CD4-positive, alpha-beta T cell (primary cell): Measurements from ENCODE around the gene CR2. TPM values are rescaled to one million over a fixed set of nuclear protein-coding genes. Genes with fewer than 3 reads are reported as not detected.

Experiments
- ATAC-seq: fragments of 200-7000 bp; cut with Tn5 transposase; one replicate; pipeline ENCODE4 v1.10.0; 2022; ENCODE audit warnings: mild to moderate bottlenecking; ENCODE audit not compliant: poor library complexity
- CTCF ChIA-PET: fragments of 350-600 bp; sonication (Branson Sonifier 250); formaldehyde crosslinking; loops from one replicate; lab custom pipeline; 2021; ENCODE audit warnings: antibody characterized with exemption, inconsistent platforms; lab: Charles Lee
- POLR2A ChIA-PET: fragments of 350-600 bp; sonication (Branson Sonifier 250); formaldehyde crosslinking; loops from one replicate; lab custom pipeline; 2021; ENCODE audit warnings: antibody characterized with exemption, inconsistent platforms; lab: Charles Lee
- DNase-seq, 14 experiments: peaks; one replicate each; pipeline ENCODE4 v3.0.0-alpha.2; 2013 to 2020; ENCODE audit warnings: mixed read lengths in 2 of 14
- H3K27ac ChIP-seq, 2 donors: one replicate each; pipeline versions ENCODE4 v1.5.1 to v1.7.0; 2013; ENCODE audit warnings: low read length in 2 of 2, low read depth in 1 of 2, mild to moderate bottlenecking in 1 of 2
- H3K27me3 ChIP-seq, 2 experiments: 1 replicate in 1 of 2; 2 replicates in 1 of 2; pipeline versions ENCODE4 v1.6.1 to v1.7.0; 2013; ENCODE audit warnings: low read length in 2 of 2, control low read depth in 1 of 2, mild to moderate bottlenecking in 1 of 2, moderate library complexity in 1 of 2; ENCODE audit not compliant: insufficient read depth in 2 of 2, control insufficient read depth in 1 of 2
- H3K36me3 ChIP-seq: one replicate; pipeline ENCODE4 v1.6.1; 2013; ENCODE audit warnings: low read length, control low read depth; ENCODE audit not compliant: insufficient read depth
- H3K4me1 ChIP-seq: one replicate; pipeline ENCODE4 v1.6.1; 2013; ENCODE audit warnings: low read length, control low read depth; ENCODE audit not compliant: insufficient read depth
- H3K4me3 ChIP-seq: one replicate; pipeline ENCODE4 v1.5.1; 2013; ENCODE audit warnings: mild to moderate bottlenecking, low read length, moderate library complexity
- H3K9me3 ChIP-seq, 2 experiments: 1 replicate in 1 of 2; 2 replicates in 1 of 2; pipeline versions ENCODE4 v1.6.1 to v1.7.0; 2013; ENCODE audit warnings: low read length in 2 of 2, mild to moderate bottlenecking in 2 of 2, control low read depth in 1 of 2, moderate library complexity in 1 of 2; ENCODE audit not compliant: control insufficient read depth in 1 of 2, insufficient read depth in 1 of 2
- H3K27ac Mint-ChIP-seq: one replicate; pipeline ENCODE4 v1.8.0; 2020; ENCODE audit warnings: mixed read lengths
- H3K27me3 Mint-ChIP-seq: one replicate; pipeline ENCODE4 v1.8.0; 2021; ENCODE audit warnings: mixed read lengths
- H3K36me3 Mint-ChIP-seq: one replicate; pipeline ENCODE4 v1.8.0; 2021; ENCODE audit warnings: low read depth, mixed read lengths
- H3K4me1 Mint-ChIP-seq: one replicate; pipeline ENCODE4 v1.8.0; 2021; ENCODE audit warnings: low read depth, mixed read lengths
- H3K4me3 Mint-ChIP-seq: one replicate; pipeline ENCODE4 v1.8.0; 2020; ENCODE audit warnings: mild to moderate bottlenecking, mixed read lengths
- H3K9me3 Mint-ChIP-seq: one replicate; pipeline ENCODE4 v1.8.0; 2020; ENCODE audit warnings: mixed read lengths
- CTCF ChIP-seq: fragments of 200-600 bp; IDR thresholded peaks from one replicate; pipeline ENCODE4 v1.8.0; 2022; ENCODE audit warnings: antibody characterized with exemption, mild to moderate bottlenecking
- intact Hi-C, 2 experiments: fragments of 100-400 bp; cut with DNase I in 1 of 2; cut with micrococcal nuclease in 1 of 2; formaldehyde crosslinking; loops; one replicate each; pipeline versions ENCODE4 v1.15.1 to v1.9.0; 2023 to 2025; cut with DNase I, micrococcal nuclease
- polyA plus RNA-seq, 2 donors: library from polyadenylated mRNA; unstranded; fragments of 120-200 nt; gene quantifications; one replicate each; pipeline ENCODE4 v1.2.1, GENCODE V29; 2013
- total RNA-seq, 174 experiments: library from RNA in 2 of 174; stranded (reverse) in 2 of 174; gene quantifications; one replicate each; pipeline ENCODE4 v1.2.3 and lab custom pipeline; 2021 to 2026

CR2 gene
- total RNA-seq (1 to 10 TPM; 1.2 TPM), total RNA-seq (lab: John Stamatoyannopoulos, UW) (0.09 to 8.6 (median 2.3) reads per million in 172 experiments)
- polyA plus RNA-seq (2013, experiment 1 of 2), result 2.1 TPM
- polyA plus RNA-seq (2013, experiment 2 of 2), result 3.8 TPM

DNA sequence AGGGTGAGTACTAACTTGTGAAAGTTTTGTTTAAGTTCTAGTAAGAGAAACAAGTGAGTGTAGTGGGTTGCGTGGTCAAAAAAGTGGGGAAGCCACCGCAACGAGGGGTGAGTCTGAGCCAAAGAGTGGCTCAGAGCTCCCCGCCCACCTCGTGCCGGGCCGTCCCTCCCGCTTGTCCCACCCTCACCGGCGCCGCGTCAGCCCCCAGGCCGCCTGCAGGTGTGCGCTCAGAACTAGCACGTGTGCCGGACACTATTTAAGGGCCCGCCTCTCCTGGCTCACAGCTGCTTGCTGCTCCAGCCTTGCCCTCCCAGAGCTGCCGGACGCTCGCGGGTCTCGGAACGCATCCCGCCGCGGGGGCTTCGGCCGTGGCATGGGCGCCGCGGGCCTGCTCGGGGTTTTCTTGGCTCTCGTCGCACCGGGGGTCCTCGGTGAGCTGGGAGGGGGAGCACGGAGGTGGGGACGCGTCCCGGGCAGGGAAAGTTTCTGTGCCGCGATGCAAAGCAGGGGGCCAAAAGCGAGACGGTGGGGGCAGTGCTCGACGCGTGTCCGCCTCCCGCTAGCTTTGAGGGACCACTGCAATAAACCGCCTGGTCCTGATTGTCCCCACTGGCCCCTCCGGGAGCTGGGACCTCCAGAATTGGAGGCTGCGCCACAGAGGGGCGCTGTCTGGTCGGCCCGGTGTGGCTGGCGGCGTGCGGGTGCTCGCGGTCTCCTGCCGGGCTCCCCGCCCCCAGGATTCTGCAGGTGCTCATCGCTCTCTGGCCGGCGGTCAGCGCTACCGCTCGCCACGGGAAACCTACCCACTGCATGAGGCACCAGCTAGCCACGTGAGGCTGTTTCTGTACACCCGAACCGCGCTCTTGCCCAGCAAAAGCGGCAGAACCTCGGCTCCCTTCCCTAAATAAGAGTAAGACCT, at the start of gene CR2:
TSS of gene CR2 (plus strand) at position 283 of the 919 bp plus-strand sequence. CDS start at position 374, 91 bp downstream.
- Mint-ChIP-seq H3K36me3 (no peaks in the 10 kb centered on the region), H3K27me3 (peaks cover 32% of the 10 kb centered on the region)

GRCh38 chr1:207404849-207405525, 49.1 kb upstream of the CR2 start:
- Histone ChIP-seq H3K27me3 (no peaks in the 10 kb centered on the region), H3K36me3 (no peaks in the 10 kb centered on the region), H3K4me1 (no peaks in the 10 kb centered on the region), H3K9me3 (no peaks in the 10 kb centered on the region), H3K27ac (no peak overlapping the region), H3K4me3 (no peak overlapping the region)
- DNase-seq, result peak in 4 of 14 experiments; percentile 11 to 79 (median 72)
- H3K27me3 Mint-ChIP-seq, result no peaks in the 10 kb centered on the region
- H3K36me3 Mint-ChIP-seq, result no peaks in the 10 kb centered on the region
- ChIA-PET CTCF (interaction anchor here (0.5 to 2.5 kb wide), 35 partner anchors 8 to 471 kb away, joined by 3 to 24 read pairs (median 4); partner anchors contain the start of genes C4BPB and CD55), POLR2A (interaction anchor here (0.6 to 1.3 kb wide), 7 partner anchors 8 to 321 kb away, joined by 3 to 10 read pairs (median 3); partner anchors contain the start of gene CD55)
- intact Hi-C loops, result loop anchor here (1.0 to 2.0 kb wide), 6 partner anchors 84 to 321 kb away; partner anchors contain the start of gene CD55 (in 1 of the 2)
- H3K9me3 Mint-ChIP-seq, result no peaks in the 10 kb centered on the region
- no peak overlapping the region for H3K27ac Mint-ChIP-seq
- TF ChIP-seq CTCF, result peak; percentile 81
- no peaks in the 10 kb centered on the region for H3K4me1 Mint-ChIP-seq
- no peak overlapping the region for H3K4me3 Mint-ChIP-seq
- peak; percentile 79 for ATAC-seq

More for the DNA sequence above, at the start of gene CR2:
- no peaks in the 10 kb centered on the region for H3K9me3 Mint-ChIP-seq
- H3K27ac ChIP-seq, result no peak within 1 kb of the TSS
- POLR2A ChIA-PET, result interaction anchor here (0.9 to 1.9 kb wide), 2 partner anchors 45 to 133 kb away, joined by 5 read pairs; partner anchors contain the start of gene CD55
- peaks cover 14% of the 10 kb centered on the region for H3K4me1 Mint-ChIP-seq
- peak within 1 kb of the TSS; percentile 19 for H3K27ac Mint-ChIP-seq
- TF ChIP-seq CTCF, result peak; percentile 46
- DNase-seq, result peak in 13 of 14 experiments; percentile 7 to 69 (median 25)
- H3K4me3 ChIP-seq, result peak within 1 kb of the TSS; percentile 56
- peak within 1 kb of the TSS; percentile 71 for H3K4me3 Mint-ChIP-seq
- H3K4me1 ChIP-seq, result peaks cover 26% of the 10 kb centered on the region
- peaks cover 0 to 8% of the 10 kb centered on the region in 2 experiments for H3K9me3 ChIP-seq
- H3K27me3 ChIP-seq, result peaks cover 16 to 22% of the 10 kb centered on the region in 2 experiments
- peak; percentile 51 for ATAC-seq
- intact Hi-C loops, result loop anchor here (2.0 kb wide), 1 partner anchor 44 kb away; no protein-coding TSS in a partner anchor
- CTCF ChIA-PET, result interaction anchor here (0.6 to 4.6 kb wide), 3 partner anchors 9 to 67 kb away, joined by 3 to 18 read pairs (median 6); no protein-coding TSS in a partner anchor
- no peaks in the 10 kb centered on the region for H3K36me3 ChIP-seq

GRCh38 chr1:207405814-207406213, 48.3 kb upstream of the CR2 start:
- Histone ChIP-seq H3K36me3 (no peaks in the 10 kb centered on the region), H3K4me1 (no peaks in the 10 kb centered on the region), H3K27me3 (no peaks in the 10 kb centered on the region), H3K27ac (no peak overlapping the region), H3K4me3 (no peak overlapping the region), H3K9me3 (no peaks in the 10 kb centered on the region)
- Mint-ChIP-seq H3K27me3 (no peaks in the 10 kb centered on the region), H3K4me3 (no peak overlapping the region), H3K4me1 (no peaks in the 10 kb centered on the region), H3K9me3 (no peaks in the 10 kb centered on the region), H3K27ac (no peak overlapping the region), H3K36me3 (no peaks in the 10 kb centered on the region)
- ATAC-seq, result no peak
- ChIA-PET CTCF (interaction anchor here (1.3 to 2.5 kb wide), 4 partner anchors 146 to 322 kb away, joined by 3 to 24 read pairs (median 12); no protein-coding TSS in a partner anchor), POLR2A (interaction anchor here (0.8 kb wide), 1 partner anchor 84 kb away, joined by 3 read pairs; the partner anchor contains the start of gene CD55)
- TF ChIP-seq CTCF, result no peak
- intact Hi-C loops, result loop anchor here (1.0 to 2.0 kb wide), 4 partner anchors 85 to 322 kb away; partner anchors contain the start of gene CD55 (in 1 of the 2)
- no peak for DNase-seq
